ENCODE measurements around the gene CTSH.

The CTSH gene

GRCh38 chr15:78977091-78977571 is 32.3 kb upstream of the CTSH start:
- FAIRE-seq (peak; percentile 84), DNase-seq (ENCODE audit: insufficient read length) (peak; percentile 59)
- TF ChIP-seq POLR2AphosphoS5 (IDR thresholded peaks at IDR 0.05; ENCODE audit: low read depth, low read length): peak; percentile 47; the same call in 1 of the 2 replicates
- TF ChIP-seq POLR2A (IDR thresholded peaks at IDR 0.05; ENCODE audit: low read depth, low read length): no peak
- TF ChIP-seq TAF1 (IDR thresholded peaks at IDR 0.05; ENCODE audit: borderline replicate concordance, low read depth, low read length): peak; percentile 16; the same call in 1 of the 2 replicates

- TF ChIP-seq POLR2AphosphoS5 (IDR thresholded peaks at IDR 0.05; ENCODE audit: low read depth, low read length) (no peak), TAF1 (IDR thresholded peaks at IDR 0.05; ENCODE audit: borderline replicate concordance, low read depth, low read length) (no peak)
- FAIRE-seq (no peak), DNase-seq (ENCODE audit: insufficient read length) (peak; percentile 36)
These were observed 31.8 kb upstream of the CTSH start for GRCh38 chr15:78976691-78977090.

- TF ChIP-seq POLR2AphosphoS5 (IDR thresholded peaks at IDR 0.05; ENCODE audit: low read depth, low read length) (no peak), POLR2A (IDR thresholded peaks at IDR 0.05; ENCODE audit: low read depth, low read length) (no peak), TAF1 (IDR thresholded peaks at IDR 0.05; ENCODE audit: borderline replicate concordance, low read depth, low read length) (no peak)
- DNase-seq (ENCODE audit: insufficient read length): no peak
- no peak for FAIRE-seq
These were observed 29.5 kb upstream of the CTSH start for GRCh38 chr15:78974272-78974918.

- DNase-seq (ENCODE audit: insufficient read length) (no peak), FAIRE-seq (no peak)
- TF ChIP-seq TAF1 (IDR thresholded peaks at IDR 0.05; ENCODE audit: borderline replicate concordance, low read depth, low read length): no peak
- TF ChIP-seq POLR2A (IDR thresholded peaks at IDR 0.05; ENCODE audit: low read depth, low read length): no peak
- TF ChIP-seq POLR2AphosphoS5 (IDR thresholded peaks at IDR 0.05; ENCODE audit: low read depth, low read length): no peak
These were observed 25.0 kb upstream of the CTSH start for GRCh38 chr15:78969687-78970349.

GRCh38 chr15:78968539-78969271 is 23.9 kb upstream of the CTSH start:
- DNase-seq (ENCODE audit: insufficient read length): no peak
- FAIRE-seq: no peak
- TF ChIP-seq POLR2A (IDR thresholded peaks at IDR 0.05; ENCODE audit: low read depth, low read length): no peak
- TF ChIP-seq POLR2AphosphoS5 (IDR thresholded peaks at IDR 0.05; ENCODE audit: low read depth, low read length): no peak
- no peak for TF ChIP-seq TAF1 (IDR thresholded peaks at IDR 0.05; ENCODE audit: borderline replicate concordance, low read depth, low read length)

- DNase-seq (ENCODE audit: insufficient read length) (no peak), FAIRE-seq (no peak)
- no peak for TF ChIP-seq POLR2AphosphoS5 (IDR thresholded peaks at IDR 0.05; ENCODE audit: low read depth, low read length)
These were observed 23.3 kb upstream of the CTSH start for GRCh38 chr15:78968114-78968513.

- no peak for TF ChIP-seq POLR2A (IDR thresholded peaks at IDR 0.05; ENCODE audit: low read depth, low read length)
- no peak for TF ChIP-seq TAF1 (IDR thresholded peaks at IDR 0.05; ENCODE audit: borderline replicate concordance, low read depth, low read length)
- no peak for TF ChIP-seq POLR2AphosphoS5 (IDR thresholded peaks at IDR 0.05; ENCODE audit: low read depth, low read length)
These were observed 15.5 kb upstream of the CTSH start for GRCh38 chr15:78960308-78960707.

GRCh38 chr15:78959360-78959759 is 14.5 kb upstream of the CTSH start:
- no peak for DNase-seq (ENCODE audit: insufficient read length)
- no peak for FAIRE-seq
- TF ChIP-seq TAF1 (IDR thresholded peaks at IDR 0.05; ENCODE audit: borderline replicate concordance, low read depth, low read length): no peak
- no peak for TF ChIP-seq POLR2A (IDR thresholded peaks at IDR 0.05; ENCODE audit: low read depth, low read length)
- no peak for TF ChIP-seq POLR2AphosphoS5 (IDR thresholded peaks at IDR 0.05; ENCODE audit: low read depth, low read length)

More at GRCh38 chr15:78960308-78960707, 15.5 kb upstream of the CTSH start:
- DNase-seq (ENCODE audit: insufficient read length) (no peak), FAIRE-seq (no peak)

- TF ChIP-seq POLR2AphosphoS5 (IDR thresholded peaks at IDR 0.05; ENCODE audit: low read depth, low read length): no peak
- TF ChIP-seq POLR2A (IDR thresholded peaks at IDR 0.05; ENCODE audit: low read depth, low read length): no peak
- no peak for TF ChIP-seq TAF1 (IDR thresholded peaks at IDR 0.05; ENCODE audit: borderline replicate concordance, low read depth, low read length)
- FAIRE-seq (no peak), DNase-seq (ENCODE audit: insufficient read length) (no peak)
These were observed 12.7 kb upstream of the CTSH start for GRCh38 chr15:78957416-78958093.

GRCh38 chr15:78956937-78957336 is 12.1 kb upstream of the CTSH start:
- FAIRE-seq: no peak
- TF ChIP-seq POLR2A (IDR thresholded peaks at IDR 0.05; ENCODE audit: low read depth, low read length): no peak
- TF ChIP-seq POLR2AphosphoS5 (IDR thresholded peaks at IDR 0.05; ENCODE audit: low read depth, low read length): no peak
- TF ChIP-seq TAF1 (IDR thresholded peaks at IDR 0.05; ENCODE audit: borderline replicate concordance, low read depth, low read length): no peak

GRCh38 chr15:78955355-78955754 is 10.5 kb upstream of the CTSH start:
- no peak for DNase-seq (ENCODE audit: insufficient read length)
- TF ChIP-seq TAF1 (IDR thresholded peaks at IDR 0.05; ENCODE audit: borderline replicate concordance, low read depth, low read length) (no peak), POLR2AphosphoS5 (IDR thresholded peaks at IDR 0.05; ENCODE audit: low read depth, low read length) (no peak), POLR2A (IDR thresholded peaks at IDR 0.05; ENCODE audit: low read depth, low read length) (no peak)
- FAIRE-seq: no peak

More at GRCh38 chr15:78956937-78957336, 12.1 kb upstream of the CTSH start:
- no peak for DNase-seq (ENCODE audit: insufficient read length)
